VCaP (cell line): Measurements from ENCODE around the gene CCND3.

Source experiments
- H3K27ac ChIP-seq: fragments of 450-650 bp; 2 replicates; pipeline ENCODE4 v1.5.1; 2017
- TF ChIP-seq, protein P1 (sequence below): fragments of 450-650 bp; conservative IDR thresholded peaks from 2 replicates; pipeline ENCODE4 v1.5.1; 2017; ENCODE audit warnings: mild to moderate bottlenecking, moderate library complexity

CCND3 gene

GRCh38 chr6:41963371-41963770, 21.8 kb upstream of the CCND3 start:
- H3K27ac ChIP-seq: no peak overlapping the region
- TF ChIP-seq, protein P1, sequence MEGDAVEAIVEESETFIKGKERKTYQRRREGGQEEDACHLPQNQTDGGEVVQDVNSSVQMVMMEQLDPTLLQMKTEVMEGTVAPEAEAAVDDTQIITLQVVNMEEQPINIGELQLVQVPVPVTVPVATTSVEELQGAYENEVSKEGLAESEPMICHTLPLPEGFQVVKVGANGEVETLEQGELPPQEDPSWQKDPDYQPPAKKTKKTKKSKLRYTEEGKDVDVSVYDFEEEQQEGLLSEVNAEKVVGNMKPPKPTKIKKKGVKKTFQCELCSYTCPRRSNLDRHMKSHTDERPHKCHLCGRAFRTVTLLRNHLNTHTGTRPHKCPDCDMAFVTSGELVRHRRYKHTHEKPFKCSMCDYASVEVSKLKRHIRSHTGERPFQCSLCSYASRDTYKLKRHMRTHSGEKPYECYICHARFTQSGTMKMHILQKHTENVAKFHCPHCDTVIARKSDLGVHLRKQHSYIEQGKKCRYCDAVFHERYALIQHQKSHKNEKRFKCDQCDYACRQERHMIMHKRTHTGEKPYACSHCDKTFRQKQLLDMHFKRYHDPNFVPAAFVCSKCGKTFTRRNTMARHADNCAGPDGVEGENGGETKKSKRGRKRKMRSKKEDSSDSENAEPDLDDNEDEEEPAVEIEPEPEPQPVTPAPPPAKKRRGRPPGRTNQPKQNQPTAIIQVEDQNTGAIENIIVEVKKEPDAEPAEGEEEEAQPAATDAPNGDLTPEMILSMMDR: no peak

DNA sequence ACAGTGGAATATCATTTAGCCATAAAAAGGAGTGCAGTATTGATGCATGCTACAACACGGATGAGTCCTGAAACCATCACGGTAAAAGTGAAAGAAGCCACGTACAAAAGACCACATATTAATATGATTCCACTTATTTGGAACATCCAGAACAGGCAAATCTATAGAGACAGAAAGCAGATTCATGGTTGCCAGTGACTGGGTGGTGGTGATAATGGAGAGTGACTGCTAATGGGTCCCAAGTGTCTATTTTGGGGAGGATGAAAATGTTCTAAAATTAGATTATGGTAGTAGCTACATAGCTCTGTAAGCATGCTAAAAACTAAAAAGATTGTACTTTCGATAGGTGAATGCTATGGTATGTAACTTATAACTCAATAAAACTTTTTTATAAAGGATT, 18.4 kb upstream of the CCND3 start:
- TF ChIP-seq, protein P1: no peak
- H3K27ac ChIP-seq: no peak overlapping the region

DNA sequence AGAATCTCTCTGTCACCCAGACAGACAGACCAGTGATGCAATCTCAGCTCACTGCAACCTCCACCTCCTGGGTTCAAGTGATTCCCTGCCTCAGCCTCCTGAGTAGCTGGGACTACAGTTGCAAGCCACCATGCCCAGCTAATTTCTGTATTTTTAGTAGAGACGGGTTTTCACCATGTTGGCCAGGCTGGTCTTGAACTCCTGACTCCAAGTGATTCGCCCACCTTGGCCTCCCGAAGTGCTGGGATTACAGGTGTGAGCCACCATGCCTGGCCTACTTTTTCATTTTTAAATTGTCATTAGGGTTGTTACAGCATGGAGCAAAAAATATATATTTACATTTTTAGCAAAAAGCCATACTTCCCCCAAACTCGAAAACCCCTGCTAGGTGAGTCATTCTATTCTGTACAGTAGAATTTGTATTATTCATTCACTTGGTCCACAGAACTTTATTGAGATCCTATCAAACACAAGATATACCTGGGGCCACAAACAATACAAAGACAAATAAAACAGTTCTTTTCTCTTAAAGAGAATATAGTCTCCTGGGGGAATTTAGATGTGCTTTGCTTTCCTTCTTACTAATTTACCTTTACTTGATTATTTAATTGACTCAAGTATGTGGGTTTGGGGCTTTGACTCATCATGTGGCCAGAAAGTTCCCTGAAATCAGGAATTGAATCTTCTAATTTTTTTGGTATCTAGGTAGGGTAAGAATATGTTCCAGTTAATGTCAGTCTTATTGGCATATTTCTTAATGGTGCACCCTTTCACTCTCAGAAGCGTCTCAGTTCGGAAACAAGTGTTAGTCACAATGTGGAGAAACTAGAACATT, 16.6 kb upstream of the CCND3 start:
- TF ChIP-seq, protein P1: no peak

GRCh38 chr6:41957117-41957516, 15.5 kb upstream of the CCND3 start:
- no peak overlapping the region for H3K27ac ChIP-seq

More for the DNA sequence above, 16.6 kb upstream of the CCND3 start:
- no peak overlapping the region for H3K27ac ChIP-seq

GRCh38 chr6:41955412-41955811, 13.8 kb upstream of the CCND3 start:
- H3K27ac ChIP-seq: no peak overlapping the region
- TF ChIP-seq, protein P1: no peak

More at GRCh38 chr6:41957117-41957516, 15.5 kb upstream of the CCND3 start:
- TF ChIP-seq, protein P1: no peak

GRCh38 chr6:41954668-41955067, 13.1 kb upstream of the CCND3 start:
- TF ChIP-seq, protein P1: no peak
- no peak overlapping the region for H3K27ac ChIP-seq

DNA sequence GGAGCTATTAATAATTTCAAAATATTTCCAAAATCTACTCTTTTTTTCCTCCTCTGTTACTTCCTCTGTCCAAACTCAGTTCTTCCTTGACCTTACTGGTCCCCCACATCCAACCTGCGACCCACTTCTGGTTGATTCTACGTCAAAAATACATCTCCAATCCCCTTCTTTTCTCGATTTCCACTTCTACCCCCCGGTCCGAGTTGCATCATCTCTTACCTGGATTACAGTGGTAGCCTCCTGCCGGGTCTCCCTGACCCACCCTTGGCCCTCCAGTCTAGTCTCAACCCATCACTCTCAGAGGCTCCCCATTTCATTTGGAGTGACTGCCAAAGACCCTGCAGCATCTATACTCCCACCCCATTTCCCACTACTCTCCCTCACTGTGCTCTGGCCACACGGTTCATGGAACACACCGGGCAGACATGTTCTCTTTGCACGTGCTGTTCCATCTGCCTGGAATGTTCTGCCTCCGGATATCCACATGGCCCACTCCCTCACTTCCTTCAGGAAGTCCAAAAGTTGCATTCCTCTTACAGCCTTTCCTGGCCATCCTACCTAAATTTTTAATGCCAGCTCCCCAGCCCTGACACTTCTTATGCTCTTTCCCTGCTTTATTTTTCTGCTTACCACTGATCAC, 6.1 kb upstream of the CCND3 start:
- TF ChIP-seq, protein P1: no peak
- H3K27ac ChIP-seq: no peak overlapping the region
